ENCODE data around the gene ZNF655. TPM values are rescaled to one million over a fixed set of nuclear protein-coding genes. Genes with fewer than 3 reads are reported as not detected.

The ZNF655 gene, protein sequence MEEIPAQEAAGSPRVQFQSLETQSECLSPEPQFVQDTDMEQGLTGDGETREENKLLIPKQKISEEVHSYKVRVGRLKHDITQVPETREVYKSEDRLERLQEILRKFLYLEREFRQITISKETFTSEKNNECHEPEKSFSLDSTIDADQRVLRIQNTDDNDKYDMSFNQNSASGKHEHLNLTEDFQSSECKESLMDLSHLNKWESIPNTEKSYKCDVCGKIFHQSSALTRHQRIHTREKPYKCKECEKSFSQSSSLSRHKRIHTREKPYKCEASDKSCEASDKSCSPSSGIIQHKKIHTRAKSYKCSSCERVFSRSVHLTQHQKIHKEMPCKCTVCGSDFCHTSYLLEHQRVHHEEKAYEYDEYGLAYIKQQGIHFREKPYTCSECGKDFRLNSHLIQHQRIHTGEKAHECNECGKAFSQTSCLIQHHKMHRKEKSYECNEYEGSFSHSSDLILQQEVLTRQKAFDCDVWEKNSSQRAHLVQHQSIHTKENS
- total RNA-seq (100 to 1,000 TPM; 110 to 165 (median 157) TPM), polyA plus RNA-seq (10 to 100 TPM; 65.8 to 81.7 TPM), total RNA-seq (176 reads per million, percentile 92 among the genes with 10 or more reads in this experiment)

DNA sequence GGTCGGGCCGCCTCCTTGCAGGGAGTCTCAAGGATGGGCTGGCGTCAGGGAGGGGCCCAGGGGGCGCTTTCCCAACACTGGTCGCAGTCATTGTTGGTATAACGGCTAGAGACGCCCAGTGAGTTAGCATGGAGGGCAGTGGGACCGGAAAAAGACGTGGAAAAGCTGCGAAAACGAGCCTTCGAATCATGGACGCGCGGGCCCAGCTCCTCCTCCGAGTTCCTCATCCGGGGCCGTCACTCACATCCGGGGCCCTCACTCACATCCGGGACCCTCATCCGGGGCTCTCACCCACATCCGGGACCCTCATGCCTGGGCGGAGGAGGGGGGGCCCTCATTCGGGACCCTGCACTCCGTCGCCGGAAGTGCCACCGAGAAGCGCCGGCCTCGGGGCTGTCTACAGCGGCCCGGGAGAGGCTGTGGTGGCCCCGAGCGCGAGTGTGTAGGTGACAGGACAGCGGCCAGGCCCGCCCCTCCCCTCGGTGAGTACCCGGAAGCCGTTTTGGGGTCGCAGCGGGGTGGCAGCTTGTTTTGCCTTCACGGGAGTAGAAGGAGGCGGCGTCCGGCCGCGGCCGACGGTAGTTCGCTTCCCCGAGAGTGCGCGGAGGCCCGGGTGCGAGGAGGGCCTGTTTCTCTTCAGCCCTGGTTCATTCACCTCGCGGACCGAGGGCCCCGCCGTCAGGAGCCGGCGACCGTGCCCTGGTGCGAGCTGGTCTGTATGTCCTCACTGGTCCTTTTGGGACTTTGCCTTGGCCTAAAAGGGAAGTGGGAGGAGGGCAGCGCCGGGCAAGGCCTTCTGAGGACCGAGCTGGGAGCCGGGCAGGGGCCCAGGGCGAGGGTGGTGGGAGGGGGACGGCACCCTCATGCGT is at the start of gene ZNF655:
ZNF655 (plus strand) TSS at position 337 of the 869 bp plus-strand sequence. CDS start 1,918 bp downstream, outside the sequence.
- CTCF ChIA-PET, result interaction anchor here (0.6 to 1.0 kb wide), 2 partner anchors 19 to 167 kb away, joined by 3 to 4 read pairs; no protein-coding TSS in a partner anchor

DNA sequence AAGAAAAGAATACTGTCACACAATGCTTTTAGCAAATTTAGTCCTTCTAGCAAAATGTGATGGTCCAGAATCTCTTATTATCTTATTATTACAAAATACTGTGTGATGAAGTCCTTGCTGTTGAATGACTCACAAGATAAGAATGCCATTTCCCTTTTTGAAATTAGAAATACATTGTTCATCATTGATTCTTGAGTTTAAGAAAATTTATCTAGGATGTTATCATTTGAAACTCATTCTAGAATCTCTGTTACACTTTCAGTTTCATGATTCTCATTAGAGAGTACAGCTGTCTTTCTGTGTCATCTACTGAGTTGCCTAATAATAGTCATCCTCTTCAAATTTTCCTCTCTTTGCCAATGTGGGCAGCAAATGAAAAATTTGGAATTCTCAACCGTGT is 44.4 kb upstream of the ZNF655 start:
- H3K27ac Mint-ChIP-seq, result no peak overlapping the region
- H3K4me1 ChIP-seq (ENCODE audit: control insufficient read depth in 2 of 2, insufficient read depth in 2 of 2, low read length in 2 of 2), result no peaks in the 10 kb centered on the region
- H3K27me3 ChIP-seq (ENCODE audit: control insufficient read depth in 2 of 2, insufficient read depth in 2 of 2, low read length in 2 of 2), result no peaks in the 10 kb centered on the region
- POLR2A ChIA-PET, result interaction anchor here (1.6 kb wide), 1 partner anchor 10 kb away, joined by 4 read pairs; the partner anchor contains the start of gene ZKSCAN5
- peaks cover 0 to 17% (median 9%) of the 10 kb centered on the region in 7 donors for H3K4me1 Mint-ChIP-seq
- peaks cover 0 to 46% (median 9%) of the 10 kb centered on the region in 3 experiments for H3K36me3 ChIP-seq (ENCODE audit: control insufficient read depth in 2 of 3, insufficient read depth in 3 of 3, low read length in 3 of 3)
- H3K4me3 Mint-ChIP-seq, result no peak overlapping the region
- H3K9me3 Mint-ChIP-seq, result no peaks in the 10 kb centered on the region
- ATAC-seq, result no peak
- no peak overlapping the region for H3K27ac ChIP-seq (ENCODE audit: low read depth, low read length)
- no peak overlapping the region for H3K4me3 ChIP-seq (ENCODE audit: low read length)
- no peak for DNase-seq
- H3K36me3 Mint-ChIP-seq, result peaks cover 7 to 28% (median 15%) of the 10 kb centered on the region in 5 donors
- intact Hi-C loops (cut with micrococcal nuclease), result no loop called here
- CTCF ChIA-PET, result no interaction called here
- H3K27me3 Mint-ChIP-seq, result no peaks in the 10 kb centered on the region
- H3K9me3 ChIP-seq (ENCODE audit: control insufficient read depth in 2 of 3, low read length in 3 of 3), result no peaks in the 10 kb centered on the region

More for the DNA sequence above, at the start of gene ZNF655:
- Histone ChIP-seq H3K27me3 (ENCODE audit: control insufficient read depth in 2 of 2, insufficient read depth in 2 of 2, low read length in 2 of 2) (no peaks in the 10 kb centered on the region), H3K36me3 (ENCODE audit: control insufficient read depth in 2 of 3, insufficient read depth in 3 of 3, low read length in 3 of 3) (peaks cover 0 to 48% (median 17%) of the 10 kb centered on the region in 3 experiments), H3K4me3 (ENCODE audit: low read length) (peak within 1 kb of the TSS; percentile 85), H3K27ac (ENCODE audit: low read depth, low read length) (peak within 1 kb of the TSS; percentile 99), H3K4me1 (ENCODE audit: control insufficient read depth in 2 of 2, insufficient read depth in 2 of 2, low read length in 2 of 2) (peaks cover 24 to 25% of the 10 kb centered on the region in 2 donors), H3K9me3 (ENCODE audit: control insufficient read depth in 2 of 3, low read length in 3 of 3) (no peaks in the 10 kb centered on the region)
- peaks cover 11 to 60% (median 18%) of the 10 kb centered on the region in 5 donors for H3K36me3 Mint-ChIP-seq
- no peaks in the 10 kb centered on the region for H3K27me3 Mint-ChIP-seq
- H3K27ac Mint-ChIP-seq, result peak within 1 kb of the TSS; percentile 95 to 100 (median 99)
- peak; percentile 89 for ATAC-seq
- POLR2A ChIA-PET, result interaction anchor here (0.7 to 4.6 kb wide), 24 partner anchors 8 to 1586 kb away, joined by 3 to 52 read pairs (median 6); partner anchors contain the start of genes ATP5MF, BUD31, COPS6 and CPSF4
- intact Hi-C loops (cut with micrococcal nuclease), result loop anchor here (1.0 to 10.0 kb wide), 10 partner anchors 22 to 546 kb away; partner anchors contain the start of genes AP4M1 (in 1 of the 2), BUD31 (in 1 of the 2), CPSF4 (in 1 of the 2) and MCM7 (in 1 of the 2)
- peaks cover 32 to 69% (median 51%) of the 10 kb centered on the region in 7 donors for H3K4me1 Mint-ChIP-seq
- H3K4me3 Mint-ChIP-seq, result peak within 1 kb of the TSS; percentile 94 to 100 (median 97)
- no peaks in the 10 kb centered on the region for H3K9me3 Mint-ChIP-seq
- peak; percentile 85 to 96 (median 93) for DNase-seq

DNA sequence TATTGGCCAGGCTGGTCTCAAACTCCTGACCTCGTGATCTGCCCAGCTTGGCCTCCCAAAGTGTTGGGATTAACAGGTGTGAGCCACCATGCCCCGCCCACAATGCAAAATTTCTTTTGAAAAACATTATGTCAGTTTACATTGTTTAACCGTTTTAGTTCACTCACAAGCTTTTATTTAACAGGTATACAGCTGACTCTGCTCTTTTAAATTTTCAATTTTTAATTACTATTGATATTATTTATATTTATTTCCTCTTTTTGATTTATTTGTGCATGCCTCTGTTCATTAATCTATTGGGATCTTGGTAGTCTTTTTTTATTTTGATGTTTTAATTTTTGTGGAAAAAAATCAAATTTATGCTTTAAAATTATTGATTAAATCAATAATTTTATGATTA is 37.0 kb upstream of the ZNF655 start:
- no peak overlapping the region for H3K4me3 Mint-ChIP-seq
- no peaks in the 10 kb centered on the region for H3K27me3 ChIP-seq (ENCODE audit: control insufficient read depth in 2 of 2, insufficient read depth in 2 of 2, low read length in 2 of 2)
- no peak overlapping the region for H3K4me3 ChIP-seq (ENCODE audit: low read length)
- no peaks in the 10 kb centered on the region for H3K27me3 Mint-ChIP-seq
- no peaks in the 10 kb centered on the region for H3K4me1 ChIP-seq (ENCODE audit: control insufficient read depth in 2 of 2, insufficient read depth in 2 of 2, low read length in 2 of 2)
- peaks cover 0 to 6% (median 0%) of the 10 kb centered on the region in 7 donors for H3K4me1 Mint-ChIP-seq
- no peak for DNase-seq
- ATAC-seq, result no peak
- peaks cover 0 to 8% (median 0%) of the 10 kb centered on the region in 11 donors for H3K9me3 Mint-ChIP-seq
- no peaks in the 10 kb centered on the region for H3K9me3 ChIP-seq (ENCODE audit: control insufficient read depth in 2 of 3, low read length in 3 of 3)
- POLR2A ChIA-PET, result no interaction called here
- CTCF ChIA-PET, result no interaction called here
- peaks cover 0 to 28% (median 5%) of the 10 kb centered on the region in 3 experiments for H3K36me3 ChIP-seq (ENCODE audit: control insufficient read depth in 2 of 3, insufficient read depth in 3 of 3, low read length in 3 of 3)
- no peak overlapping the region for H3K27ac Mint-ChIP-seq
- no peak overlapping the region for H3K27ac ChIP-seq (ENCODE audit: low read depth, low read length)
- peaks cover 13 to 48% (median 26%) of the 10 kb centered on the region in 5 donors for H3K36me3 Mint-ChIP-seq
- intact Hi-C loops (cut with micrococcal nuclease), result no loop called here

DNA sequence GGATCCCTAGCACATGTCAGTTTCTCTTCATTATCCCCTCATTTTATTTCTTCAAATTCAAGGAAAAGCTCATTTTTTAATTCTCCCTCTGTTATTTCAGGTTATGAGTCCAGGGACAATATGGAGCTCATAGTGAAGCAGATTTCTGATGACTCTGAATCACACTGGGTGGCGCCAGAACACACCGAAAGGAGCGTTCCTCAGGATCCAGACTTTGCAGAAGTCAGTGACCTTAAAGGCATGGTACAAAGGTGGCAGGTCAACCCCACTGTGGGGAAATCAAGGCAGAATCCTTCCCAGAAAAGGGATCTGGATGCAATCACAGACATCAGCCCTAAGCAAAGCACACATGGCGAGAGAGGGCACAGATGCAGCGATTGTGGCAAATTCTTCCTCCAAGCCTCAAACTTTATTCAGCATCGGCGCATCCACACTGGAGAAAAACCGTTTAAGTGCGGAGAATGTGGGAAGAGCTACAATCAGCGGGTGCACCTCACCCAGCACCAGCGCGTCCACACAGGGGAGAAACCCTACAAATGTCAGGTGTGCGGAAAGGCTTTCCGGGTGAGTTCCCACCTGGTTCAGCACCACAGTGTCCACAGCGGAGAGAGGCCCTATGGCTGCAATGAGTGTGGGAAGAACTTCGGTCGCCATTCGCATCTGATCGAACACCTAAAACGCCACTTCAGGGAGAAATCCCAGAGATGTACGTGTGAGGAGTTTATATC is 32.6 kb upstream of the ZNF655 start:
- peak overlapping the region in 5 of 9 donors; percentile 3 to 74 (median 32) for H3K27ac Mint-ChIP-seq
- ChIA-PET POLR2A (interaction anchor here (0.6 to 0.7 kb wide), 3 partner anchors 16 to 98 kb away, joined by 3 read pairs; partner anchors contain the start of gene ZKSCAN5), CTCF (interaction anchor here (0.9 to 1.2 kb wide), 5 partner anchors 55 to 469 kb away, joined by 3 to 5 read pairs (median 3); no protein-coding TSS in a partner anchor)
- H3K27me3 Mint-ChIP-seq, result no peaks in the 10 kb centered on the region
- Histone ChIP-seq H3K27ac (ENCODE audit: low read depth, low read length) (no peak overlapping the region), H3K9me3 (ENCODE audit: control insufficient read depth in 2 of 3, low read length in 3 of 3) (peaks cover 0 to 4% (median 1%) of the 10 kb centered on the region in 3 experiments), H3K4me1 (ENCODE audit: control insufficient read depth in 2 of 2, insufficient read depth in 2 of 2, low read length in 2 of 2) (no peaks in the 10 kb centered on the region), H3K4me3 (ENCODE audit: low read length) (no peak overlapping the region), H3K27me3 (ENCODE audit: control insufficient read depth in 2 of 2, insufficient read depth in 2 of 2, low read length in 2 of 2) (no peaks in the 10 kb centered on the region), H3K36me3 (ENCODE audit: control insufficient read depth in 2 of 3, insufficient read depth in 3 of 3, low read length in 3 of 3) (peaks cover 0 to 36% (median 0%) of the 10 kb centered on the region in 3 experiments)
- peaks cover 0 to 31% (median 16%) of the 10 kb centered on the region in 11 donors for H3K9me3 Mint-ChIP-seq
- peaks cover 0 to 6% (median 0%) of the 10 kb centered on the region in 7 donors for H3K4me1 Mint-ChIP-seq
- H3K36me3 Mint-ChIP-seq, result peaks cover 12 to 69% (median 43%) of the 10 kb centered on the region in 5 donors
- ATAC-seq (peak; percentile 53), DNase-seq (peak in 3 of 9 donors; percentile 7 to 23 (median 21))
- no peak overlapping the region for H3K4me3 Mint-ChIP-seq
- intact Hi-C loops (cut with micrococcal nuclease), result loop anchor here in 1 of 2 donors (2.0 kb wide), 3 partner anchors 55 to 465 kb away; no protein-coding TSS in a partner anchor

DNA sequence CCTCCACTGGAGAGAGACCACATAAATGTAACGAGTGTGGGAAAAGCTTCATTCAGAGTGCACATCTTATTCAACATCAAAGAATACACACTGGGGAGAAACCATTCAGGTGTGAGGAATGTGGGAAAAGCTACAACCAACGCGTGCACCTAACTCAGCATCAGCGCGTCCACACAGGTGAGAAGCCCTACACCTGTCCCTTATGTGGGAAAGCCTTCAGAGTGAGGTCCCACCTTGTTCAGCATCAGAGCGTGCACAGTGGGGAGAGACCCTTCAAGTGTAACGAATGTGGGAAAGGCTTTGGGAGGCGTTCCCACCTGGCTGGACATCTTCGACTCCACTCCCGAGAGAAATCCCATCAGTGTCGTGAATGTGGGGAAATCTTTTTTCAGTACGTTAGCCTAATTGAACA is 27.1 kb upstream of the ZNF655 start:
- intact Hi-C loops (cut with micrococcal nuclease), result no loop called here
- Histone ChIP-seq H3K27ac (ENCODE audit: low read depth, low read length) (no peak overlapping the region), H3K4me1 (ENCODE audit: control insufficient read depth in 2 of 2, insufficient read depth in 2 of 2, low read length in 2 of 2) (no peaks in the 10 kb centered on the region), H3K4me3 (ENCODE audit: low read length) (no peak overlapping the region), H3K9me3 (ENCODE audit: control insufficient read depth in 2 of 3, low read length in 3 of 3) (peaks cover 15 to 22% (median 16%) of the 10 kb centered on the region in 3 experiments), H3K27me3 (ENCODE audit: control insufficient read depth in 2 of 2, insufficient read depth in 2 of 2, low read length in 2 of 2) (no peaks in the 10 kb centered on the region), H3K36me3 (ENCODE audit: control insufficient read depth in 2 of 3, insufficient read depth in 3 of 3, low read length in 3 of 3) (peaks cover 0 to 40% (median 7%) of the 10 kb centered on the region in 3 experiments)
- no peak for DNase-seq
- Mint-ChIP-seq H3K4me3 (no peak overlapping the region), H3K27me3 (no peaks in the 10 kb centered on the region), H3K36me3 (peaks cover 16 to 78% (median 63%) of the 10 kb centered on the region in 5 donors), H3K4me1 (no peaks in the 10 kb centered on the region), H3K27ac (no peak overlapping the region), H3K9me3 (peaks cover 5 to 61% (median 44%) of the 10 kb centered on the region in 11 donors)
- ATAC-seq, result no peak
- POLR2A ChIA-PET, result interaction anchor here (0.9 to 1.3 kb wide), 2 partner anchors 26 to 41 kb away, joined by 3 read pairs; partner anchors contain the start of gene ZKSCAN5
- CTCF ChIA-PET, result interaction anchor here (0.7 kb wide), 1 partner anchor 476 kb away, joined by 3 read pairs; no protein-coding TSS in a partner anchor
